ENCODE data around the gene SLC12A3.
"Not testable (repeated sequence)": the region's sequence is repeated elsewhere in the genome, so short reads cannot be mapped to it uniquely, and the experiment has no call there.

SLC12A3 gene

DNA sequence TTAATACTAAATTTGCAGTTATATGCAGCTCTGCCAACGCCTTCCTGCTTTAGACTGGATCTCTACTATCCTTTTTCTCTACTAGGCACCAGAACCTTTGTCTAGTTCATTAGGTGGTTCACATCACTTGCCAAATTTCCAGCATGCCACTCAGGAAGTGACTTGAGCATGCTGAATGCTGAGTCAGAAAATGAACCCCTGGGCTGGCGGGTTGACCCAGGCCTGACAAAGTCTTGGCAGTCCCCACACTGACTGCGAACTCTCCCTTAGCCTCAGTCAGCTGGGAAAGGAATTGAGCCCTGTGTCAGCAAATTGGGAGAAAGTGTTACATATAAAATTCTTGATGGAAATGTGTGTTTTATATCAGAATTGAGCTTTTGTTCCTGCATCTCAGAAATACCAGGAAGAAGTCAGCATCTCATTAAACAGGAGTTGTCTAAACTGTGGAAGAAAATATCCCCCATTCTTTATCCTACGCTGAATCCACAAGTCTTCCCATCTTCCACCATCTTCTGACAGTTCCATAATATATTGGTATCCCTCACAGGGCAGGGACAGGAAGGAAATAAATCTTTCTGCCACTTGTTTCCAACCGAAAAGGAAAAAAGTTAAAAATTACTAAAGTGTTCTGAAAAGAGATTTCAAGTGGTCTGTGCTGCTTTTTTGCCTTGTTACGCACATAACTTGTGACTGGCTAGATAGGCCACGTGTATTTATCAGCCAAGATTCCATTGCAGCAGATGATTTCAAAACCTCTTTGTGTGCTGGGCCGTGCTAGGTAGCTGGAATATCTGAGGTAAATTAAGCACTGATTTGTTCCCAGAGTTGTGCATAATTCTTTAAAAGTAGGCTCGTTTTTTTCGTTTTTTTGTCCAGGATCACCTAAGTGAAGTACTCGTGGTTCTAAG lies 16.7 kb upstream of the SLC12A3 start:
- no peak for DNase-seq

DNA sequence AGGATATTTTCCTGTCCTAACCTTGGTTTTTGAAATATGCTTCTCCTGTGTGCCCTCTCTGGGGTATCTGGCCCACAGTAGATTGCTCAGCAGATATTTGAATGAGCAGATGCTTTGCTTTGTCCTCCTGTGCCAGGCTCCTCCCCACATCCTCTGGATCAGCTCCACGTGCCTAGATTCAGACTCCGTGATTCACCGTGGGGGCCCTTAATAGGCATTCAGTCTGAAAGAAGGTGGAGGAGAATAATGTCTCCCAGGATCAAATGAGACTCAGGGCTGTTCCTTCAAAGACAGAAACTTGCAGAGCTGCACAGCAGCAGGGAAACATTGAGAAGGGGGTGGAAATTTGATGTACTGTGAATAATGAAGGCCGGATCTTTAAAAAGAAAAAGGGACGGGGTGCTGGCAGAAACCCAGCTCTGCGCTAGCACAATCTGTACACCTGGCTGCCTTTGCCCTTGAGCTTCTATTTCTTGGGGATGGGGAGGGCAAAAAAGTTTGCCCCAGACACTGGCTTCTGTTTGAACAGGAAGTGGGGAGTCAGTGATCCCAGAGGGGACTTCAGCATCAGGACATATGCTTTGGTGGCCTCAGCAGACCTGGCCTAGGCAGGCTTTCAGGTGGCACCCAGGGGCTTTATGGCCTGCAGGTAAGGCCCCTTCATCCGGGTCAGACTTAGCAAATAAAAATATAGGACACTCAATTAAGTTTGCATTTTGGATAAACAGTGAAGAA lies 15.9 kb upstream of the SLC12A3 start:
- DNase-seq: no peak

DNA sequence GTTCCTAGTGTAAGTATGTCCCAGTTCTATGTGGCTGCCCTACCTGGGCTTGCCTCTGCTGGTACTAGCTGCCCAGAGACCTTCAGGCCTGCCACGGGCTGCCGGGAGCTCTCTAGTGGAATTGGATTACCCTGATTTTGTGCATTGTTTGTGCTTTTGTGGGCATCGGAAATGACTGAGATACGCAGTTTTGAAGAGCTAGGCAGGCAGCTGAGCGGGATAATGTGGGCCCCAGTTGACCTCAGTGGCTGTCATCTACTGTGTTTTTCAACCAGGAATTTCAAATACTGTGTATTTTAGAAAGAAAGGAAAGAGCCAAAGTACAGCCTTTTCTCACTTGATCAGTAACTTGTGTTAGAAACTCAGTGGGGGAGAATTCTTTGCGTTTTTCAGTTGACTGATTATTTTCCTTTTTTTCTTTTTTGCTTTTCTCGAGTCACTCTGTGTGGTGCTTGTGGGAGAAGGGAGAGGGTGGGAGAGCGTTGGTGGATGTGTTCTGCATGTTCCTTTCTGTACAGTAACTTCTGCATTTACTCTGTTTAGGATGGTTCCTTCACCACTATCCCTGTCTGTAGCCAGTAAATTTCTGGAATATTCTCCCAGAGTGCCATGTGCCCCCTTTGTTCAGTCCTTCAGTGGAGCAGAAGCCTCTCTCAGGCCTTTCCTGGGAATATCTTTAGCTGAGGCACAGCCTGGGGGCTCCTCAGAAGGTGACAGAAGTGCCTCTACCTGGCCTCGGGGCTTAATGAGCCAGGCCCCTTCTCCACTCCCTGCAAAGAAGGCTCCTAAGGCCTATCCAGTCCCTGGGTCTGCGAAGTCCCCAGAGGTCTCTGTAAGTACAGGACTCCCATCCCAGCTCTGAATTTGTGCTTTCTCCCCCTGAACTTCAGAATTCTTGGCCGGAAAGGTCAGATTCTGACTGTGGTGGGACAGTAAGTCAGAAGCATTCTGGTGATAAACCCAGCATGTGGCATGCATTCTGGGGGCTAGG lies 15.0 kb upstream of the SLC12A3 start:
- no peak for DNase-seq

DNA sequence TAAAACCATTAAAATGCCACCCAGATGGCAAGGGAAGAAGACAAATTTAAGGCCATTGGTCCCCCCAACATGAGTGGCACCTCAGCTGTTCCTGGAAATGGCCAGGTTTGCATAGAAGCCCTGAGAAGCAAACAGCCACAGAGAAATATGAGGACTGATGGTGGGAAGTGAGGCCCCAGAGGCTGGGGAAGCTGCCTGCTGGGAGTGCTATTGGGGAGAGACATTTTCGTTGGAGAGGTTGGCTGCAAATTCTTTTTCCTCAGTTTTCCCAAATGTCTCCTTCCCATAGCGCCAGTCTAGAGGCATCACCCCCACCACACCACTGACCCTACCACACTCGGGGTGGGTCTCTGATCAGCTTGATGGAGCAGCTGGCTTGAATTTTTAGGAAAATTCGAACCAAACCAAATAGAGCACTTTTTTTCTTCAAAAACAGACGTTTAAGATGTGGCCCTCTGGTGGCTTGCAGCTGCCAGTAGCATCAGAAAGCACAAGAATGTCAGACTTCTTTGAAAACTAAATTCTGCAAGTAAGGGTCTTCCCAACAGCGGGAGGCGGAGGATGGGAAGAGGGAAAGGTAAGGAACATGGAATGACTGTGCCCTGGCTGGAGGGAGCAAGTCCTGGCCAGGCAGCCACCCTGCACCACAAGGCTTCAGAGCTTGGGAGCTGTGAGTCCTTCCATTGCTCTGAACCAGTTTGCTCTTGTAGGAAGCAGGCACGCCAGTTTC lies 13.2 kb upstream of the SLC12A3 start:
- no peak for DNase-seq

DNA sequence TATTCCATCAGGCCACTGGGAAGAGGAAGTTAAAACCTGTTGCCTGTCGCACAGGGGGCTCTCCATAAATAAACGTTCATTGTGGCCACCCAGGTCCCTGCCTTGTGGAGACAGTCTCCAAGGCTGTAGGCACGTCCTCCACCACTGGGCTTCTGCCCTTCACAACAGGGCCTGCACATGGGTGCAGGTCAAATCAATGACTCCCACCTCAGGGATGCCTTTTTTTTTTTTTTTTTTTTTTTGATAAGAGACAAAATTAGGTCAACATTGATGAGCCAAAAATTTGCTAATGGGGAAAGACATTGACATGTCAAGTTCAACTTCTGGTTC lies 12.6 kb upstream of the SLC12A3 start:
- no peak for DNase-seq

DNA sequence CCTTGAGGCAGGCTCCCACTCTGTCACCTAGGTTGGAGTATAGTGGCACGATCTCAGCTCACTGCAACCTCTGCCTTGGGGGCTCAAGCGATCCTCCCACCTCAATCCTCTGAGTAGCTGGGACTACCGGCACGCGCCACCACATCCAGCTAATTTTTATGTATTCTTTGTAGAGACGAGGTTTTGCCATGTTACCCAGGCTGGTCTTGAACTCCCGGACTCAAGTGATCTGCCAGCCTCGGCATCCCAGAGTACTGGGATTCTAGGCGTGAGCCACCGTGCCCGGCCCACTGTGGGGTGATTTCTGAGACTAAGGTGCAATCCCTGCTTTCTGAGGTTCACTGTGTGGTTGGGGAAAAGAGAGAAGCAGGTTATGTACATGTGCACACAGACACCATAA lies 12.0 kb upstream of the SLC12A3 start:
- no peak for DNase-seq

DNA sequence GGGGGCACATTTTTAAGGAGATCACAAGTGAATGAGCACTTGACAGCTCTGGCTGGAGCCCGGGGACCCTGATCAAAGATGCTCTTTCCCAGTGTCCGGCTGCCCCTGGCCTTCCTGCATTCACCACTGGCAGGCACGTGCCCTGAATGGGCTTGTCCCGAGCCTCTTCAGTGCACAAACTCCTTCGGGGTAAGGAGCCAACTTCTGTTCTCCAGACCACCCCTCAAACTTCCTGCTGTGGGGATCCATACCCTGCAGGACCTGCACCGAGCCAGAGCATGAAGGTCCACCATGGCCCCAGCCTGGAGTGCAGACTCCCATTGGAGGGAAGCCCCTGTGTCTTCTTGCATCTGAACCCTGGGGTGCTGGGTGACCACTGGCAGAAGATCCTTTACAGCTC lies 9.8 kb upstream of the SLC12A3 start:
- no peak for DNase-seq

DNA sequence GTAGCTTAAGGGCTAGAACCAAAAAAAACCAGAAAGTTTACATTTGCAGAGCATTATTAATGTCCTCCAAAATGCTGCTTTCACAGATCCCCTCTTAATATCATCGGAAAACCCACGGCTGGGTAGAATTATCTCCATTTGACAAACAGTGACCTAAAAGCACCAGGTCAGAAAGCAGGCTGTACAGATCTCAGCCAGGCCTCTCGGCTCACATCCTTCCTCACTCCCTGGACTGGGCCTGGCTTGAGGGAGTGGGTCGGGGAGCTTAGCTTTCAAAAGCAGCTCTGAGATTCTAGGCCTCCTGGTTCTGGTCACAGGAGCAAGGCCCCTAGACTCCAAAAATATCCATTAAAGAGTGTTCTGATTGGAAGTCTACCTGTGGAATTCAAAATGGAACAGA lies 9.1 kb upstream of the SLC12A3 start:
- no peak for DNase-seq

DNA sequence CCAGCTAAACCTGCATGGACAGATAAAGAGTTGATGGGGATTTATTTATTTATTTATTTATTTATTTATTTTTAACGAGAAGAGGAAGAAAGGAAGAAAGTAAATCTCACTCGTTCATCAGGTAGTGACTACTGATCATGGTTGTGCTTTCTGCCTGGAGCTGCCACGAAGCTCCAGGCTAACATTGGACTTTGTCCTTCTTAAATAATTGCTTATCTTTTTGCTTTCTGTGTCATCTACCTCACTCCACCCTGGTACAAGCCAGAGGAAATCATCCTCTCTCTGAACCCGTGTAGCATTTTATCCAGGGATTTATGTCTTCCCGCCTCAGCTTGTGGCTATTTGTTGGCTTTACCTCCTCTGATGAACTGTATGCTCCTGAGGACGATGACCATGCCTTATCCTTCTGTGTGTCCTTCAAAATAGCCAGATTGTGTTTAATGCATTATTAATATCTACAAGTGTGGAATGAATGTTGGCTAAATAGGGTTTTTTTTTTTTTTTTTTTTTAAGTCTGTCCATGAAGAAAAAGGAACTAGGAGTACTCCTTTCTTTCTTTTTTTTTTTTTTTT lies 8.0 kb upstream of the SLC12A3 start:
- no peak for DNase-seq

DNA sequence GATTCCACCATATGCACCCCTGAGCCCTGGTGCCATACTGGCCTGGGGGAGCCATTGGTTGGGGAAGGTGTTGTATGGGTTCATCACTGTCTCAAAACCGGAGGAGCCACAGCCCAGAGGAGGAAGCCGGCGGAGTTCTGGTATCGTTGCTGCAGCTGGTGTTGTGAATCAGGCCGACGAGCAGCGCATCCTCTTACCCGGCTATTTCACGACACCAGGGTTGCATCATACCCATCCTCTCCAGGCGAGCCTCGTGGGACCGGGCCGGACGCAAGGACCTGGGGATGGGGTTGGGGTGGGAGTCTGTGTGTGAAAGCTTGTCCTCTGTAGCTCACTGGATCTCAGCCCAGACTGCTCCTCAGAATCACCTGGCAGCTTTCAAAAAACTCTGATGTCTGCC lies 6.6 kb upstream of the SLC12A3 start:
- DNase-seq: no peak

DNA sequence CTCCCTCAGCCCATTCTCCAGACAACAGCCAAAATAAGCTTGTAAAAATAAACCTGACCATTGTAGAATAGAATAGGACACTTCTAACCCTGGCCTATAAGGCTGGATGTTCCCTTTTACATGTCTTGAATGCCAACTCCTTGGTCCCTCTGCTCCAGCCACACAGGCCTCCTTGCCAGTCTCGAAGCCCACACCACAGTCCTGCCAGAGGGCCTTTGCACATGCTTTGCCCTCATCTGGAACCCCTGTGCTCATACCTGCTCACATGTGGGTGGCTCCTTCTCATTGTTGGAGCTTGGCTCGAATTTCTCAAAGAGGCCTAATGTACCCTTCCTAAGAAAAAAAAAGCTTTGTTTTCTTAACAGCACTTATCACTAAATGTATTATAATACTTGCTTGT lies 5.4 kb upstream of the SLC12A3 start:
- no peak for DNase-seq

DNA sequence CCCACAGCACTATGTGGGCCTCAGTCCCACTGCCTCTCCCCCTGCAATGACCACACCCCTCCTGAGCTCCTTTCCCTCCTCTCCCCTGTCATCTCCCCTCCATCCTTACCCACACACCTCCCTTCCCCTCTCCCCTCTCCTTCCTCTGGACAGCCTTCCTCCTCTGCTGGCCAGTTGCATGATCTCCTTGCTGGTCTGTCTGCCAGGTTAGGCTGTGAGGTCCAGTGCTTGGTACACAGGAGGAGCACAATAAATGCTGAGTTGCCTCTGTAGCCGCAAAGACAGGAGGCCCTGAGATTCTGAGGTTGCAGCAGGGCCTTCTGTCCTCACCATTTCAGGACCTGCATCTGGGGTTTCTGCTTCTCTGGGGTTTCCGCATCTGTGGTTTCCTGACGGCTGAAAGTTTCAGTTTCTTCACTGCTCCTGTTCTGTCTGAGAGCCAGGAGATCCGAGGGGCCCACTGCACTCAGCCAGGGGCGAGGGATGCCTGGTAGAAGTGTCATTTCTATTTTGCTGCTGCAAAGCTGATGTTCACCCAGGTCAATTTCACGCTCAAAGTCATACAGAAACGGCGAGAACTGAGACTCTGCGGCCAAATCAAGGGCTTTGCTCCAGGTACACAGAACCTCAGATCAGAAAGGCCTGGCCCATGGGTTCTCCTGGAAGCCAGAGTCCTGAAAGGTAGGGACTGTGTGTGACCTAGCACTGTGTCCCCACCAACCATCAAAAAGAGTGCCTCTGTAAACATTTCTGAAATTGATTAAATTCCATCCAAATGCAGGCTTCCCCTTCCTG lies 4.6 kb upstream of the SLC12A3 start:
- DNase-seq: no peak

DNA sequence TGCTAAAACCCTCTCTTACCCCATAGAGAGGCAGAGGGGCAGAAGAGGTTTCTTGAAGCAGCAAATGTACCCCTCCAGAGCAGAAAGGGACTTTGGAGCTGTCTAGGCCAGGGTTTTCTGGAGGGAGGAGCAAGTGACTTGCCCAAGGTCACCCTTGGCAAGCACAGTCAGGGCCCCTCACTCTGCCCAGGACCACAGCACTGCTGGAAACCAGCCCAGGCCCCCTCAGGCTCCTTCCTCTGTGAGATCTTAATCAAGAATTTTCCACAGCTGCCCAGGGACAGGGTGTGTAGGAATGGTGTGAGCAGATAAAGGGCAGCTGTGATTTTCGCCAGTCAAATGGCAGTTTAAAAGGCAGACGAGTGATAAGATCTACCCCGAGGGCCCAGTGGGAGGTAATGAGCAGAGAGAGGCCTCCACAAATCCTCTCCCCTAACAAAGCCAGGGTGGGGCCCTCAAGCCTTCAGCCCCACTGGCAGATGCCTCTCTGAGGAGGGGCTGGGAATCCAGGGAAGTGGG lies 3.9 kb upstream of the SLC12A3 start:
- DNase-seq: no peak

DNA sequence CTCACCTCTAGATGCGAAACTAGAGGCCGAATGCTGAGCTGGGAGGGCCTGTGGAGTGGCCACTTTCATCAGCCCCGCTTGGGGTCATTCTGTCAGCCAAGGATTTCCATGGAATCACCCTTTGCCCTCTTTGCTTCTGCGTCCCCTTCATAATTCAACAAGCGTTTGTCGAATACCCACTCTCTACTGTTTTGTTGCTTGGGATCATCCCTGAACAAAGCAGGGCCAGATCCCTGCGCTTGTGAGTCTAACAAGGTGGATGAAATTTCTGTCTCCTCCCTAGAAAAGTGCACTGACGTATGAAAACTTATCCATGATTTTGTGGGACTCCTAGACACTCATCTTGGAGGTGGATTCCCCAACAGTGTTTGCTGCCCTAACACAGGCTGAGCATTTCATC lies 3.3 kb upstream of the SLC12A3 start:
- DNase-seq: no peak

DNA sequence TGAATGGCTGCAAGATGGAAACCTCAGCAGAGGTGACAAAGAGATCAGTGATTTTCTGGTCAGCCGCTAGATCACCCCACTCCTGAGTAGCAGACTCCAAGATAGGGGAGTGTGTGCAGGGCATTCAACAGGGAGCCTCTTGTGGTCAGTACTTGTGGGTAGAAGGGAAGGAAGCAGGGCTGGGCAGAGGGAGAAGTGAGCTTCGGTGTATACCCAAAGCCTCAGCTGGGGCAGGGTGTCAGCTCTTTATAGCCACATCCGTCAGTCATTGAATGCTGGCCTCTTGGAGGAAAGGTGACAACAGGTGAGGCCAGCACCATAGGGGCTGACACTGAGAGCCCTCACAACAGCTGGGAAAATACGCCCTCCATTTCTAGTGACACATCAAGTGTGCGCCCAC lies 2.2 kb upstream of the SLC12A3 start:
- no peak for DNase-seq

DNA sequence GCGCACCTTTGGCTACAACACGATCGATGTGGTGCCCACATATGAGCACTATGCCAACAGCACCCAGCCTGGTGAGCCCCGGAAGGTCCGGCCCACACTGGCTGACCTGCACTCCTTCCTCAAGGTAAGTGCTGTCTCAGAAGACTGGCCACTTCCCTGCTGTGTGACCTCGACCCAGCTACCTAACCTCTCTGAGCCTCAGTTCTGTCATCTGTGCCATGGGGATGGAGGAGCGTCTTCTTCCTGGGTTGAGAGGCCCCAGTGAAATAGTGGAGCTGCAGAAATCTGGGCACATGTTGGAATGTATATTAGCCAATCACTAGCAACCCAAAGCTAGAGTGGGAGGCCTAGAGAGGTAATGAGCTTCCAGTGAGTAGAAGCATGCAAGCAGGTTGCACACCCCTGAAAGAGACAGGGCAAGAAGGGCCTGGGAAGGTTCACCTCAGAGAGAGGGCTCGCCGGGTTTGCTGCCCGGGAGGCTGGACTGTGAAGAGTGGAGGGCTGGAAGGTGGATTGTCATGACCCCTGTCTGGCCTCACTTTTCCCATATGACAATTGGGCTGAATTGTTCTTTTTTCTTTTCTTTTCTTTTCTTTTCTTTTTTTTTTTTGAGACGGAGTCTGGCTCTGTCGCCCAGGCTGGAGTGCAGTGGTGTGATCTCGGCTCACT lies 521 bp downstream of the SLC12A3 start:
- no peak for DNase-seq

DNA sequence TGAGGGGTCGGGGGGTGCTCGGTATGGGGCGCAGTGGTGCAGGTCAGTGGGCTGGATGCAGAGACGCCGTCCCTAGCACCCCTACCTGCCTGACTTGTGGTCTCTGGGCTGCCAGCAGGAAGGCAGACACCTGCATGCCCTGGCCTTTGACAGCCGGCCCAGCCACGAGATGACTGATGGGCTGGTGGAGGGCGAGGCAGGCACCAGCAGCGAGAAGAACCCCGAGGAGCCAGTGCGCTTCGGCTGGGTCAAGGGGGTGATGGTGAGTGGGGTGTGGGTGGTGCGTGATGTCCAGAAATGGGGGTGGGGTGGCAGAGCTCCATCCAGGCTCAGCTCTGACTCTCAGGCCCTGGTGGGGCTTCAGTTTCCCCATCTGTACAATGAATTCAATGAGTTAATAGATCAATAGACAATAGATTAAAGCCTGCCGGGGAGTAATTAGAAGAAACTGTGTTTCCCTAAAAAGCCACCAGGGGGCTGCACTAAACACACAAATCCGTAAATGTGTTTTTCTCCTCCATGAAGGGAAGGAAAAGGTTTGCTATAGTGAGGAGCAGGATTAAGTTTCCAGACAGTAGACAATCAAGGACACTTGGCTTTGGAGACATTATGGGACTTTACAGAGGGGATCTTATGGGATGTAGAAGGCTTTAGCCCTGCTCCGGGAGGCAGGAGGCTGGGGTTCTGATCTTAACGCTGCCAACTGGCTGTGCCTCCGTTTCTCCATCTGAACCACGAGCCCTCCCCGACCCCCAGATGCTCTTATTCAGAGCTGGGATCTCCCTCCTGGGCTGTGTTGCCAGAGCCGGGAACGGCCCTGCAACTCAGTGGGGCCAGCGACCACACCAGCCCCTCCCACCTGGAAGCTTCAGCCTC lies 2.2 kb downstream of the SLC12A3 start:
- peak; percentile 54 for DNase-seq

DNA sequence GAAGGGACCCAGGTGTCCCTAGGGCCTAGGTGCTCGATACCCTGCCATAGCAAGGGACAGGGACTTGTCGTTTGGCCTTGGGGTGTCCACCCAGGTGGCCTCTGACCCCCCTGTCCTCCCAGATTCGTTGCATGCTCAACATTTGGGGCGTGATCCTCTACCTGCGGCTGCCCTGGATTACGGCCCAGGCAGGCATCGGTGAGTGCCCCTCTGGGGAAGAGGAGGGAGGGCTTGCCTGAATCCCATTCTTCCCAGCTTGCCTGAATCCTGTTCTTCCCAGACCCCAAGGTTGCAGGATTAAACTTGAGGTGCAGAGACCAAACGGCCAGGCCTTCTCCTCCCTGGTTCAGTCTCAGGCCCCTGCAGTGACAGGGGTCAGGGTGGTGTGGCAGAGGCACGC lies 3.2 kb downstream of the SLC12A3 start:
- DNase-seq: no peak

DNA sequence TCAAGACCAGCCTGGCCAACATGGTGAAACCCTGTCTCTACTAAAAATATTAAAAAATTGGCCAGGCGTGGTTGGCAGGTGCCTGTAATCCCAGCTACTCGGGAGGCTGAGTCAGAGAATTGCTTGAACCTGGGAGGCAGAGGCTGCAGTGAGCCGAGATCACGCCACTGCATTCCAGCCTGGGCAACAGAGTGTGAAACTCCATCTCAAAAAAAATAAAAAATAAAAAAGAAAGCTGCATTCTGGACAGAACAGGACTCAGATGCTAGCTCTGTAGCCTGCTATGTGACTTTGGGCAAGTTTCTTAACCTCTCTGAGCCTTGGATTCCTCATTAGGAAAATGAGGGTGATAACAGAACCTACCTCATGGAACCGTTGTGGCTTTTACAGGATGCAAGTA lies 3.8 kb downstream of the SLC12A3 start:
- DNase-seq: not testable (repeated sequence)

All from NCI-H510A treated with DMSO at 0.1 percent for 48 hours (cell line).